Smooth muscle cell of bladder (primary cell): ENCODE measurements around the gene ZNF22. TPM values are rescaled to one million over a fixed set of nuclear protein-coding genes. Genes with fewer than 3 reads are reported as not detected.

Source experiments
- total RNA-seq: library from RNA; depleted of rRNA; stranded (reverse); fragments of >200 nt; gene quantifications from 2 replicates; pipeline ENCODE4 v1.2.3, GENCODE V29; 2014

The ZNF22 gene
- 10.4 and 15.2 TPM in 2 replicates for total RNA-seq

DNA sequence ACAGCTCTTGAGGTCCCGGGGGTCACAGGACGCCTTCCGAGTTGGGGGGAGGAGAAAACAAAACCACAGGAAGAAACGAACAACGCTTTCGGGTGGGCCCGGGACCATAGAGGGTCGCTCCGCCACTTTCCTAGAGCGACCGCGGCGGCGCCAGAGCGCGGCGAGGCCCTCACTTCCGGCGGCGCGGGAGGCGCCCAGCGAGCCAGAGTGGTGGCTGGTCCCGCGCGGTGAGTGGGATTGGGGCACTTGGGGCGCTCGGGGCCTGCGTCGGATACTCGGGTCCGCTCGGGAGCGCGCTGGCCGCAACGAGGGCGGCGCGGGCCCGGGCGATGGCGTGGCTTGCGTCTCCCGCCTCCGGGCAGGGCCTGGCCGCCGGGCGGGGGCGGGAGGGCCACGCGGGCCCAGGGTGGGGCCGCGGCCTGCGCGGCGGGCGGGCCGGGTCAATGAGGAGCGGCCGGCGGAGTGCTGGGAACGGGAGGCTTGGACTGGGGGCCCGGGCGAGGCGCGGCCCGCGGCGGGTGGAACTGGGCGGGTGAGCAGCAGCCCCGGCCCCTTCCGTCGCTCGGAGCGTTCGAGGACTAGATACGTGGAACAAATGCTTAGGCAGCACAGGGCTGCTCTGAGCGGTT, at the start of gene ZNF22:
ZNF22 (plus strand) TSS at position 172 of the 629 bp plus-strand sequence. CDS start 2,446 bp downstream, outside the sequence.

DNA sequence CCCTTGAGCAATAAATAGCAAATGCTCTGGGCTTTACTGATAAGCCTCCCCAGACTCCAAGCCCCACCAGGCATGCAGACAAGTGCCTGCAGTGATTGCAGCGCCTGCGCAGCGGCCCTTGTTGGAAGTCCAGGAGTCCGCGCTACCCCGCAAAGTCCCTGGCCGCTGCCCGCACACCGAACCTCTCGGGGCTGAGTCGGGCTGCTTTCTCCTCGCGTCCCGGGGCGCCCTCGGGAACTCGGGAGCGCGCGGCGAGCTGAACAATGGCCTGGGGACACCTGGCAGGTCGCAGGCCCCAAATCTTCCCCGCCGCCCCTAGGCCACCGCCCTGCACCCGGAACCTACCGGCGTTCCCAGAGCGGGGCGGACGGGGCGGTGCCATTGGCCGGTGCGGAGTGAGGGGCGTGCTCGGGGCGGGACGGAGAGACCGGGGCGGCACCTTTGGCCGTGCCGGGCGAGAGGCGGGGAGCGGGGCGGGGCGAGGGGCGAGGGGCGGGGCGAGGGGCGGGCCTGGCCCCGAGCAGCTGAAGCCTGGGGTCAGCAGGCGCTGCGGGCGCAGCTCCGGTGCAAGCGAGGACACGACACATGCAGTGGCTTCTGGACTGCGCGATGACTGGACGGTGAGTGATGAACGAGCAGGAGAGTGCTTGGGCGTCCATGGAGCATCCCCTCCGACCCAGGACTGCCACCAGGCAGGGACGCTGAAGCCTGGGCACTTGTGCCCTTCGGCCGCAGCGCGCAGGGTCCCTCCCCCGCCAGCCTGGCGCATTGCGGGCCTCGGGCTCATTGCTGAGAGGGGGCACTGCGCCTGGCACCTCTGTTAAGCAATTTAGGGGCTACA, 41.3 kb upstream of the ZNF22 start, which contains the start of gene RASSF4:
RASSF4 (plus strand) TSS at position 556 of the 841 bp plus-strand sequence. CDS start 10,401 bp downstream, outside the sequence.

DNA sequence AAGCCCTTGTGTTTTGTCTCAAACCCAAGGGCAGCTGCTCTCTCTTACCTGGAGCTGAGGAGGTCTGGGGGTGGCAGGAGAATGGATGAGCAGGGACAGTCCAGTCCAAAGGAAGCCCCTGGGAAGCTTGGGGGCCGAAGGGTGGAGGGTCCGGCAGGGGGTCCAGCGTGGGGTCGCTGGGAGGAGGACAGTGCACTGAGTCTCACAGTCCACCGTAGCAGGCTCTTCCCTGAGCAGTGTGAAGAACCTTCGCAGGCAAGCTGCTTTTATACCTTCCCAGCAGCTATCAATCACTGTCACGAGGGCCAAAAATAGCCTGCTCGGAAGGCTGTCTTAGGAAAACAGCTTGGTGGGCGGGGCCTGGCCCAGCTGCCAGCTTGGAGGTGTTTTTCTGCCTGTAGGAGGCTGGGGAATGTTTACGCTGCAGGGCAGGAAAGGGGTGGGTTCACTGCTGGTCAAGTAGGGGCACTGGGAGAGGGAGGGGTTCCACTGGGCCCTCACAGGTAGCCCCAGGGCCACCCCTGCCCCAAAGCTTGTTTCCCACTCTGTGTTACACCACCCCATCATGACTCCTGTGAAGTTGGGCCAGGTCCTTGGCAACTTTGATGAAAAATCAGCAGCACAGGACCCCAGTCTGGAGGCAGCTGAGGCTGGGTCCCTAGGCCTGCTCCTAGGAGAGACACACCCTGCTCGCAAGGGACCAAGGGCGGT, 22.0 kb upstream of the ZNF22 start, which contains the start of gene DEPP1:
DEPP1 (minus strand) TSS at position 240 of the 711 bp plus-strand sequence. CDS start 779 bp downstream, outside the sequence.

Other genes with a start within 250 kb of the ZNF22 start
- not detected in 2 replicates for gene TMEM72, start 89.6 kb upstream of the ZNF22 start, total RNA-seq
- gene RASSF4, start 41.1 kb upstream of the ZNF22 start, total RNA-seq: 11.7 and 11.8 TPM in 2 replicates
- 9.4 and 22.6 TPM in 2 replicates for gene DEPP1, start 22.1 kb upstream of the ZNF22 start, total RNA-seq